Smooth muscle cell (in vitro differentiated cells): ENCODE measurements around the gene TIAL1. TPM values are rescaled to one million over a fixed set of nuclear protein-coding genes. Genes with fewer than 3 reads are reported as not detected.

Experiments
- DNase-seq: peaks from one replicate; lab custom pipeline; 2025; ENCODE audit not compliant: unreplicated experiment; lab: John Stamatoyannopoulos, UW
- H2AFZ ChIP-seq: fragments of 200-600 bp; sonication (generic); 2 replicates; pipeline ENCODE4 v1.6.0; 2016; ENCODE audit warnings: antibody characterized with exemption, low read depth, mild to moderate bottlenecking
- H3F3A ChIP-seq: fragments of 200-600 bp; sonication (generic); 2 replicates; pipeline ENCODE4 v1.6.0; 2017; ENCODE audit warnings: antibody characterized with exemption, low read depth
- H3K27ac ChIP-seq: fragments of 200-600 bp; sonication (generic); 2 replicates; pipeline ENCODE4 v1.5.1; 2016; ENCODE audit warnings: low read depth, mild to moderate bottlenecking
- H3K27me3 ChIP-seq: fragments of 200-600 bp; sonication (generic); 2 replicates; pipeline ENCODE4 v1.6.1; 2016; ENCODE audit warnings: low read depth, mild to moderate bottlenecking
- H3K36me3 ChIP-seq: fragments of 200-600 bp; sonication (generic); 2 replicates; pipeline ENCODE4 v1.5.1; 2016; ENCODE audit warnings: low read depth
- H3K4me1 ChIP-seq: fragments of 200-600 bp; sonication (generic); 2 replicates; pipeline ENCODE4 v1.5.1; 2016; ENCODE audit warnings: low read depth
- H3K4me2 ChIP-seq: fragments of 200-600 bp; sonication (generic); 2 replicates; pipeline ENCODE4 v1.6.0; 2016; ENCODE audit warnings: mild to moderate bottlenecking
- H3K4me3 ChIP-seq: fragments of 200-600 bp; sonication (generic); 2 replicates; pipeline ENCODE4 v1.5.1; 2016; ENCODE audit warnings: mild to moderate bottlenecking
- H3K79me2 ChIP-seq: fragments of 200-600 bp; sonication (generic); 2 replicates; pipeline ENCODE4 v1.6.0; 2016; ENCODE audit warnings: low read depth, mild to moderate bottlenecking
- H3K9ac ChIP-seq: fragments of 200-600 bp; sonication (generic); 2 replicates; pipeline ENCODE4 v1.6.0; 2016; ENCODE audit warnings: low read depth
- H3K9me3 ChIP-seq: fragments of 200-600 bp; sonication (generic); replicated peaks from 2 replicates; pipeline ENCODE4 v1.5.1; 2016; ENCODE audit warnings: low read depth
- H4K20me1 ChIP-seq: fragments of 200-600 bp; sonication (generic); 2 replicates; pipeline ENCODE4 v1.6.0; 2016; ENCODE audit warnings: low read depth
- WGBS: methylation state at CpG from one replicate; pipeline ENCODE4 v1.1.7; 2016; ENCODE audit warnings: low lambda C conversion rate; 5-methylcytosine and 5-hydroxymethylcytosine counted together
- polyA plus RNA-seq: library from polyadenylated mRNA; unstranded; fragments of >200 nt; fragmentation: Nextera tagmentation; extraction: Ambion mirVana; gene quantifications from 2 replicates; pipeline ENCODE4 v1.2.1, GENCODE V29; 2016
- total RNA-seq: library from RNA; depleted of rRNA; stranded (reverse); fragments of >200 nt; gene quantifications from 2 replicates; pipeline ENCODE4 v1.2.3, GENCODE V29; 2014
- TF ChIP-seq, protein P1 (sequence below): fragments of 200-600 bp; sonication (generic); IDR thresholded peaks from 2 replicates; pipeline ENCODE4 v1.5.1; 2017; ENCODE audit warnings: borderline replicate concordance, mild to moderate bottlenecking, antibody characterized with exemption; ENCODE audit not compliant: insufficient read depth, poor library complexity, severe bottlenecking

The TIAL1 gene
- total and polyA plus RNA-seq, 2 experiments from 2014 or later = 40.0 to 117 TPM

DNA sequence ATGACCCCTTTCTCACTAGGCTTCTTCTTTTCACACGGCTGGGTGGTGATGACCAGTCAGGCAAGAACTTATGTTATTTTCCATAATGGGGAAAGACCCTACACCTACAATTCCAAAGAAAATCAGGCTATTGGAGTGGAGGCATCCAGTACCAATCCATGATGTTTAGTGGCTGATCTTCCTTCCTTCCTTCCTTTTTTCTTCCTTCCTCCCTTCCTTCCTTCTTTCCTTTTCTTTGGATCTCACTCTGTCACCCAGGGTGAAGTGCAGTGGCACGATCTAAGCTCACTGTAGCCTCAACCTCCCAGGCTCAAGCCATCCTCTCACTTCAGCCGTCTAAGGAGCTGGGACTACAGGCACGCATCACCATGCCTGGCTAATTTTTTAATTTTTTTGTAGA lies 56.7 kb downstream of the TIAL1 start:
- no peaks in the 10 kb centered on the region for H3K9me3 ChIP-seq
- H3K4me1 ChIP-seq = peaks cover 15% of the 10 kb centered on the region
- no peak overlapping the region for H3K27ac ChIP-seq
- H3K4me3 ChIP-seq = no peak overlapping the region
- H3F3A ChIP-seq = no peaks in the 10 kb centered on the region
- peaks cover 62% of the 10 kb centered on the region for H3K79me2 ChIP-seq
- DNase-seq = no peak
- TF ChIP-seq, protein P1, sequence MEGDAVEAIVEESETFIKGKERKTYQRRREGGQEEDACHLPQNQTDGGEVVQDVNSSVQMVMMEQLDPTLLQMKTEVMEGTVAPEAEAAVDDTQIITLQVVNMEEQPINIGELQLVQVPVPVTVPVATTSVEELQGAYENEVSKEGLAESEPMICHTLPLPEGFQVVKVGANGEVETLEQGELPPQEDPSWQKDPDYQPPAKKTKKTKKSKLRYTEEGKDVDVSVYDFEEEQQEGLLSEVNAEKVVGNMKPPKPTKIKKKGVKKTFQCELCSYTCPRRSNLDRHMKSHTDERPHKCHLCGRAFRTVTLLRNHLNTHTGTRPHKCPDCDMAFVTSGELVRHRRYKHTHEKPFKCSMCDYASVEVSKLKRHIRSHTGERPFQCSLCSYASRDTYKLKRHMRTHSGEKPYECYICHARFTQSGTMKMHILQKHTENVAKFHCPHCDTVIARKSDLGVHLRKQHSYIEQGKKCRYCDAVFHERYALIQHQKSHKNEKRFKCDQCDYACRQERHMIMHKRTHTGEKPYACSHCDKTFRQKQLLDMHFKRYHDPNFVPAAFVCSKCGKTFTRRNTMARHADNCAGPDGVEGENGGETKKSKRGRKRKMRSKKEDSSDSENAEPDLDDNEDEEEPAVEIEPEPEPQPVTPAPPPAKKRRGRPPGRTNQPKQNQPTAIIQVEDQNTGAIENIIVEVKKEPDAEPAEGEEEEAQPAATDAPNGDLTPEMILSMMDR = no peak
- no peaks in the 10 kb centered on the region for H3K27me3 ChIP-seq
- no peak overlapping the region for H3K9ac ChIP-seq
- no peak overlapping the region for H2AFZ ChIP-seq
- H4K20me1 ChIP-seq = peaks cover 41% of the 10 kb centered on the region
- H3K4me2 ChIP-seq = peak overlapping the region; percentile 99
- H3K36me3 ChIP-seq = no peaks in the 10 kb centered on the region
- WGBS = 78% methylated on average over 4 of the region's 4 CpGs

DNA sequence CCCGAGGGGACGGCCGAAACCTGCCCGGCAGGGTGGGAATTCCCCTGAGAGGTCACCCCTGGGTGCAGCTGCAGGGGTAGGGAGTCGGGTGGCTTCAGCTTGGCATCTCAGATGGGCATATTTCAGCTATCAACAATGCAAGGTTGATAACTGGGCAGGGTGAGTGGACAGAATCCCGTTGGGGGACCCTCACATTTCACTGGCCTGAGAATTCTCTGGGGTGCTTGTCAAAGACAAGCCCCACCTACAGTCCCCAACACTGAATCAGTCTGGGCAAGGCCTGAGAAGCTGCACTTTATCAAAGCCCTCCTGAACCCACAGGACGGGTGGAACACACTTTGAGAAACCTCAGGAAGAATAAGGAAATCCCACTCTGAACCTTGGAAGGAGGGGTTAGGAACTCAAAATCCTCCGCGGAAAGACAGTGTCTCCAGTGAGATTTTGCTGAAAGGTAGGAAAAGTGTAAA lies 57.4 kb downstream of the TIAL1 start:
- TF ChIP-seq, protein P1 = no peak
- no peak overlapping the region for H3K9ac ChIP-seq
- peaks cover 15% of the 10 kb centered on the region for H3K4me1 ChIP-seq
- H3F3A ChIP-seq = no peaks in the 10 kb centered on the region
- DNase-seq = no peak
- H3K36me3 ChIP-seq = no peaks in the 10 kb centered on the region
- no peak overlapping the region for H3K4me3 ChIP-seq
- no peaks in the 10 kb centered on the region for H3K9me3 ChIP-seq
- H4K20me1 ChIP-seq = peaks cover 48% of the 10 kb centered on the region
- no peak overlapping the region for H3K27ac ChIP-seq
- WGBS = 78% methylated on average over 9 of the region's 9 CpGs
- no peaks in the 10 kb centered on the region for H3K27me3 ChIP-seq
- H3K79me2 ChIP-seq = peaks cover 68% of the 10 kb centered on the region
- H2AFZ ChIP-seq = no peak overlapping the region
- peak overlapping the region; percentile 99 for H3K4me2 ChIP-seq

DNA sequence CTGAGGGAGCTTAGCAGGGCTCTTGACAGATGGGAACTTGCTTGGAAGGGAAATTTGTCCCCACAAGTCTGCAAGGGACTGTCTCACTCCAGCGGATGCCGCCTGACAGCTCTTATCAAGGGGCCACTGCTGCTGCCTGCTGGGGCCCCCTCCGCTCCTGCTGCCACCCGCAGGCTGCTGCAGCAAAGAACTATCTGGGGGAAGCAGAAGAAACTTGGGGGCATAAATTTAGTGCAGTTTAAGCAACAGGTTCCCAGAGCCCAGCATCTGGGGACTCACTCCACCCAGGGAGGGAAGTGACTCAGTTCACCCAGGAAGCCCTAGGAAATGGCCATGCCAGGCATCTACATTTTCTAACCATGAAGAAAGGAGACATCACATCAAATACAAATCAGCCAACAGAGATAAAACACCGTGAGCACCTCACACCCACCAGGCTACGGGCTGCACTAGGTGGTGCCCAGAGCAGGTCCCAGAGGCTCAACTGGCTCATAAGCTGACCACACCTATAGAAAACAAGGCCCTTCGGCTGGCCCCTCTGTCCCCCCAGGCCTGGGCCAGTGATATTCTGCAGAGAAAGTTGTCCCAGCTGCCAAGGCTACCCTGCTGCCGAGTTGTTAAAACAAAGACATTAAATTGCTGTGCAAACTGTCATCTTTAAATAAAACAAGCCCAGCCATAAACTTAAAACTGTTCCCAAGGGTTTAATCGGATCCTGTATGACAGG lies 58.0 kb downstream of the TIAL1 start:
- 62% methylated on average over 9 of the region's 9 CpGs for WGBS
- TF ChIP-seq, protein P1 = no peak
- peak overlapping the region; percentile 99 for H3K4me2 ChIP-seq
- no peak overlapping the region for H2AFZ ChIP-seq
- peaks cover 9% of the 10 kb centered on the region for H3K4me1 ChIP-seq
- no peaks in the 10 kb centered on the region for H3K36me3 ChIP-seq
- H3K4me3 ChIP-seq = no peak overlapping the region
- no peak for DNase-seq
- no peak overlapping the region for H3K27ac ChIP-seq
- H3K9ac ChIP-seq = no peak overlapping the region
- H3K27me3 ChIP-seq = no peaks in the 10 kb centered on the region
- H3K9me3 ChIP-seq = no peaks in the 10 kb centered on the region
- H4K20me1 ChIP-seq = peaks cover 49% of the 10 kb centered on the region
- no peaks in the 10 kb centered on the region for H3F3A ChIP-seq
- H3K79me2 ChIP-seq = peaks cover 73% of the 10 kb centered on the region
